Naive thymus-derived CD4-positive, alpha-beta T cell (primary cell): Measurements from ENCODE around the gene DCDC2B. TPM values are rescaled to one million over a fixed set of nuclear protein-coding genes. Genes with fewer than 3 reads are reported as not detected.

ENCODE experiments used
- ATAC-seq: fragments of 150-1000 bp; cut with Tn5 transposase; 2 replicates; pipeline ENCODE4 v1.10.0; 2021; ENCODE audit warnings: mild to moderate bottlenecking, moderate library complexity
- CTCF ChIA-PET: fragments of 350-600 bp; sonication (Branson Sonifier 250); formaldehyde crosslinking; loops from one replicate; lab custom pipeline; 2021; ENCODE audit warnings: antibody characterized with exemption; lab: Charles Lee
- POLR2A ChIA-PET: fragments of 350-600 bp; sonication (Branson Sonifier 250); formaldehyde crosslinking; loops from one replicate; lab custom pipeline; 2021; ENCODE audit warnings: antibody characterized with exemption, inconsistent platforms; lab: Charles Lee
- DNase-seq, 9 donors: peaks; one replicate each; pipeline versions ENCODE4 v3.0.0 to v3.0.0-alpha.2; 2020 to 2022; ENCODE audit warnings: mixed read lengths in 1 of 9
- H3K27ac ChIP-seq: one replicate; pipeline ENCODE4 v1.7.0; 2013; ENCODE audit warnings: mild to moderate bottlenecking, low read depth, low read length, moderate library complexity
- H3K27me3 ChIP-seq, 2 donors: one replicate each; pipeline ENCODE4 v1.7.0; 2013; ENCODE audit warnings: low read length in 2 of 2, mild to moderate bottlenecking in 2 of 2, moderate library complexity in 2 of 2; ENCODE audit not compliant: control insufficient read depth in 2 of 2, insufficient read depth in 2 of 2
- H3K36me3 ChIP-seq, 3 experiments: 1 replicate in 2 of 3; 2 replicates in 1 of 3; pipeline ENCODE4 v1.7.0; 2013; ENCODE audit warnings: low read length in 3 of 3, mild to moderate bottlenecking in 3 of 3, moderate library complexity in 1 of 3; ENCODE audit not compliant: insufficient read depth in 3 of 3, control insufficient read depth in 2 of 3
- H3K4me1 ChIP-seq, 2 donors: one replicate each; pipeline ENCODE4 v1.7.0; 2013; ENCODE audit warnings: low read length in 2 of 2, mild to moderate bottlenecking in 2 of 2, moderate library complexity in 1 of 2; ENCODE audit not compliant: control insufficient read depth in 2 of 2, insufficient read depth in 2 of 2
- H3K4me3 ChIP-seq: 2 replicates; pipeline ENCODE4 v1.7.0; 2013; ENCODE audit warnings: mild to moderate bottlenecking, low read length
- H3K9me3 ChIP-seq, 3 experiments: 1 replicate in 2 of 3; 2 replicates in 1 of 3; pipeline ENCODE4 v1.7.0; 2013; ENCODE audit warnings: low read length in 3 of 3; ENCODE audit not compliant: control insufficient read depth in 2 of 3
- H3K27ac Mint-ChIP-seq, 9 donors: one replicate each; pipeline ENCODE4 v1.8.0; 2020 to 2022; ENCODE audit warnings: mixed read lengths in 9 of 9, mild to moderate bottlenecking in 8 of 9, moderate library complexity in 5 of 9, inconsistent platforms in 2 of 9
- H3K27me3 Mint-ChIP-seq, 5 donors: one replicate each; pipeline ENCODE4 v1.8.0; 2021 to 2022; ENCODE audit warnings: mixed read lengths in 5 of 5, mild to moderate bottlenecking in 1 of 5
- H3K36me3 Mint-ChIP-seq, 5 donors: one replicate each; pipeline ENCODE4 v1.8.0; 2020 to 2022; ENCODE audit warnings: mixed read lengths in 5 of 5, mild to moderate bottlenecking in 3 of 5, inconsistent platforms in 1 of 5
- H3K4me1 Mint-ChIP-seq, 7 donors: one replicate each; pipeline ENCODE4 v1.8.0; 2020 to 2022; ENCODE audit warnings: mixed read lengths in 7 of 7, mild to moderate bottlenecking in 3 of 7, inconsistent platforms in 1 of 7
- H3K4me3 Mint-ChIP-seq, 10 donors: one replicate each; pipeline ENCODE4 v1.8.0; 2020 to 2022; ENCODE audit warnings: mild to moderate bottlenecking in 10 of 10, mixed read lengths in 10 of 10, moderate library complexity in 6 of 10, inconsistent platforms in 2 of 10
- H3K9me3 Mint-ChIP-seq, 11 donors: one replicate each; pipeline ENCODE4 v1.8.0; 2020 to 2022; ENCODE audit warnings: mixed read lengths in 11 of 11, mild to moderate bottlenecking in 4 of 11, inconsistent platforms in 1 of 11, moderate library complexity in 1 of 11
- intact Hi-C, 2 donors: fragments of 100-400 bp; cut with micrococcal nuclease; formaldehyde crosslinking; loops; one replicate each; pipeline ENCODE4 v1.15.1; 2023
- polyA plus RNA-seq, 2 donors: library from polyadenylated mRNA; unstranded; fragments of 300-500 nt; fragmentation: Illumina TruSeq; gene quantifications; one replicate each; pipeline ENCODE4 v1.2.3, GENCODE V29; 2021
- total RNA-seq, 6 experiments: library from RNA in 5 of 6; stranded (reverse) in 5 of 6; gene quantifications; 1 replicate in 5 of 6; 2 replicates in 1 of 6; pipeline ENCODE4 v1.2.3 and lab custom pipeline; 2021 to 2026

DCDC2B gene
- total and polyA plus RNA-seq, 7 experiments from 2014 or later = 0.25 TPM; not detected in 6

DNA sequence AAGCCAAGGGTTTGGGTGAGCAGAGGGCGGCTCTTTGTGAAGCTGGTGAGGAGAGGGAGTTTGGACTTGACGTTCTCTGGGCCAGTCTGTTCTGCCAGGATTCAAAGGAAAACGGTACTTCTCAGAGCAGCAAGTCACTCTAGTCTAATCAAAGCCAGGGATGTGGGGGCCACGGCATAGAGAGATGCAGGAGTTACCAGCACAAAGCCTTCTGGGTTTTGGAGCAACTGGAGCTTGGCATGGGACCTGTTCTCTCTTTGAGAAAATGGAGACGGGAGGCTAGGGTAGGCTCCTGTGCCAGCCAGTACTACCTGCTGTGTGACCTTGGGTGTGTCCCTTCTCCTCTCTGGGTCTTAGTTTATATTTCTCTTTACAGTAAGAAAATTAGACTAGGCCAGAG lies 27.3 kb upstream of the DCDC2B start:
- Mint-ChIP-seq H3K4me3 (peak overlapping the region in 9 of 10 donors; percentile 43 to 92 (median 89)), H3K27ac (peak overlapping the region in 6 of 9 donors; percentile 58 to 92 (median 87)), H3K27me3 (no peaks in the 10 kb centered on the region), H3K9me3 (no peaks in the 10 kb centered on the region), H3K36me3 (peaks cover 7 to 46% (median 17%) of the 10 kb centered on the region in 5 donors), H3K4me1 (peaks cover 31 to 58% (median 52%) of the 10 kb centered on the region in 7 donors)
- DNase-seq (no peak), ATAC-seq (no peak)
- H3K27ac ChIP-seq = peak overlapping the region; percentile 89
- peaks cover 0 to 30% (median 7%) of the 10 kb centered on the region in 3 experiments for H3K36me3 ChIP-seq
- H3K4me3 ChIP-seq = no peak overlapping the region
- H3K27me3 ChIP-seq = no peaks in the 10 kb centered on the region
- POLR2A ChIA-PET = interaction anchor here (0.7 to 5.2 kb wide), 3 partner anchors 10 to 154 kb away, joined by 3 to 49 read pairs (median 5); partner anchors contain the start of genes CCDC28B and MARCKSL1
- CTCF ChIA-PET = no interaction called here
- peaks cover 17 to 21% of the 10 kb centered on the region in 2 donors for H3K4me1 ChIP-seq
- intact Hi-C loops = no loop called here
- no peaks in the 10 kb centered on the region for H3K9me3 ChIP-seq

DNA sequence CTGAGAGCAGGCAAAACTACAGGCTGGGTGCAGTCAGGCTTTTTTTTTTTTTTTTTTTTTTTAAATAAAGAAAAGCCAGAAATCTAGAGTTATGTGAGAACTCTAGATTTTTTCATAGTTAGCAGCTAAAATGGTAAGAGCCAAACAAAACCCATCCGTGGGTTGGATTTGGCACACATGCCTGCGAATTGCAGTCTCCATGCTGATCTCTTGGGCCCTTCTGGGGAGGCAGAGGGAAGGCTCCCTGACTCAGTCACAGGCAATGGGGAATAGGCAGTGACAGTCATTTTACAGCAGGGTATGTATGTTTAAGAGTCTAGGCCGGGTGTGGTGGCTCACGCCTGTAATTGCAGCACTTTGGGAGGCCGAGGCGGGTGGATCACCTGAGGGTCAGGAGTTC lies 26.8 kb upstream of the DCDC2B start:
- intact Hi-C loops = no loop called here
- Mint-ChIP-seq H3K36me3 (peaks cover 8 to 47% (median 19%) of the 10 kb centered on the region in 5 donors), H3K27me3 (no peaks in the 10 kb centered on the region), H3K9me3 (no peaks in the 10 kb centered on the region), H3K27ac (peak overlapping the region in 3 of 9 donors; percentile 31 to 48 (median 43)), H3K4me3 (peak overlapping the region in 8 of 10 donors; percentile 23 to 92 (median 44)), H3K4me1 (peaks cover 33 to 60% (median 54%) of the 10 kb centered on the region in 7 donors)
- ATAC-seq = no peak
- peaks cover 0 to 34% (median 9%) of the 10 kb centered on the region in 3 experiments for H3K36me3 ChIP-seq
- ChIA-PET CTCF (no interaction called here), POLR2A (interaction anchor here (0.7 to 5.2 kb wide), 4 partner anchors 10 to 154 kb away, joined by 3 to 49 read pairs (median 4); partner anchors contain the start of genes CCDC28B and MARCKSL1)
- H3K4me1 ChIP-seq = peaks cover 17 to 21% of the 10 kb centered on the region in 2 donors
- no peaks in the 10 kb centered on the region for H3K27me3 ChIP-seq
- no peaks in the 10 kb centered on the region for H3K9me3 ChIP-seq
- no peak for DNase-seq
- no peak overlapping the region for H3K4me3 ChIP-seq
- no peak overlapping the region for H3K27ac ChIP-seq

DNA sequence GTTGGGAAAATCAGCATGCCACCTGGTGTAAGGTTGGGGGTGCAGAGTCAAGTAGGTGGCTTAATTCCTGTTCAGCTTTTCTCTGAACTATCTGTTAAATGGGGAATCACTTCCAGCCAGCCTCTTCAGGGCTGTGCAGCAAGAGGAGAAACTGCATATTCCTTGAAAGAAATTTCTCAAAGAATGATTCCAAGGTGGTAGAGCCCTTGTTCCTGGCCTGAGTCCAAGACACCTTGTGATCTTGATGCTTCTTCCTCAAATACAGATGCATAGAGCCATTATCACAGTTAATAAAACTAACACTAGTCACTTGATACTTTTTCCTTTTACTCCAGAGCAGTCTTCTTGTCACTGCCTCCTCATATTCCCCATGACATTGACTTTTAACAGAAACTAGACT lies 24.2 kb upstream of the DCDC2B start:
- peaks cover 9 to 56% (median 28%) of the 10 kb centered on the region in 5 donors for H3K36me3 Mint-ChIP-seq
- POLR2A ChIA-PET = interaction anchor here (1.1 kb wide), 1 partner anchor 21 kb away, joined by 3 read pairs; the partner anchor contains the start of gene IQCC

DNA sequence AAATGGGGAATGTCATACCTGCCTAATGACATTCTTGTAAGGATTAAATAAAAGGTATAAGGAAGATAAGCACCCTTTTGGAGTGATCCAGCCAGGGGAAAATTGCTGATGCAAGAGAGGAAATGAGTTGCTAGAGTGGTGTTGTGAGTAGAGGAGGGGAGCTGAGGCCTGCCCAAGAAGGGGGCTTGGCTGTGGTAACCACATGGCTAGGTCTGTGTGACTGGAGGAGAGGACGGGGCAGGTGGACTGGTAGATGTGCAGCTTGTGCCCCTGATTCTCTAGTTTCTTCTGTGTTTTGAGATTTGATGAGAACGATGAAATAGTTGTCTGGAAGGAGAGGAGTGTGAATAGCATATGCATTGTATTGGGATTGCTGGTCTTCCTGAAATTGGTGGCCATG lies 22.8 kb upstream of the DCDC2B start:
- Histone ChIP-seq H3K27me3 (no peaks in the 10 kb centered on the region), H3K4me3 (no peak overlapping the region), H3K36me3 (peaks cover 19 to 72% (median 19%) of the 10 kb centered on the region in 3 experiments), H3K4me1 (peaks cover 7% of the 10 kb centered on the region in 2 donors), H3K27ac (no peak overlapping the region), H3K9me3 (no peaks in the 10 kb centered on the region)
- Mint-ChIP-seq H3K4me3 (peak overlapping the region in 2 of 10 donors; percentile 8 to 62), H3K27ac (peak overlapping the region in 4 of 9 donors; percentile 2 to 77 (median 21)), H3K4me1 (peaks cover 24 to 52% (median 39%) of the 10 kb centered on the region in 7 donors), H3K27me3 (no peaks in the 10 kb centered on the region), H3K9me3 (no peaks in the 10 kb centered on the region), H3K36me3 (peaks cover 13 to 52% (median 34%) of the 10 kb centered on the region in 5 donors)
- ATAC-seq = no peak
- ChIA-PET CTCF (interaction anchor here (0.5 kb wide), 1 partner anchor 98 kb away, joined by 3 read pairs; no protein-coding TSS in a partner anchor), POLR2A (no interaction called here)
- no peak for DNase-seq
- intact Hi-C loops = no loop called here

More for the DNA sequence above, 24.2 kb upstream of the DCDC2B start:
- H3K4me3 Mint-ChIP-seq = peak overlapping the region in 2 of 10 donors; percentile 53 to 61
- H3K27ac Mint-ChIP-seq = peak overlapping the region in 1 of 9 donors; percentile 2
- no peaks in the 10 kb centered on the region for H3K9me3 Mint-ChIP-seq
- Histone ChIP-seq H3K27ac (no peak overlapping the region), H3K4me1 (peaks cover 11 to 14% of the 10 kb centered on the region in 2 donors), H3K4me3 (no peak overlapping the region), H3K36me3 (peaks cover 15 to 59% (median 19%) of the 10 kb centered on the region in 3 experiments), H3K9me3 (no peaks in the 10 kb centered on the region), H3K27me3 (no peaks in the 10 kb centered on the region)
- CTCF ChIA-PET = no interaction called here
- intact Hi-C loops = no loop called here
- ATAC-seq = no peak
- no peaks in the 10 kb centered on the region for H3K27me3 Mint-ChIP-seq
- H3K4me1 Mint-ChIP-seq = peaks cover 33 to 58% (median 51%) of the 10 kb centered on the region in 7 donors
- no peak for DNase-seq

DNA sequence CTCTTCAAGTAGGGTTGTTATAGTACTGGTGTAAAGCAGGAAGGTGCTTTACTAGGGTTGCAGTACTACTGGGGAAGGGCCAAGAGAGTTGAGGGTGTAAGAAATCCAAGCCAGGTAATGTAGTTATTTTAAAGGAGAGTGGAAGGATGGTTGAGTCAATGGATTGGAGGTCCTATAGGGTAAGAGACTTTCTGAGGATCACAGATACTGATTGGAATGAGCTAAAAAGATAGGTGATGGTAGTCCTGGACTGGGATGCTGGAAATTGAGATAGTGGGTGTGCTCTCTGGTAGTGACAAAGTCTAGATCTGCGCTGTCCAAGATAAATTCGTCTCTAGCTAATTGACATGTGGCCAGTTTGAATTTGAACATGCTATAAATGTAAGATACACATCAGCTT lies 22.4 kb upstream of the DCDC2B start:
- Histone ChIP-seq H3K9me3 (no peaks in the 10 kb centered on the region), H3K27ac (no peak overlapping the region), H3K36me3 (peaks cover 21 to 72% (median 22%) of the 10 kb centered on the region in 3 experiments), H3K27me3 (no peaks in the 10 kb centered on the region), H3K4me1 (peaks cover 3% of the 10 kb centered on the region in 2 donors), H3K4me3 (no peak overlapping the region)
- H3K27me3 Mint-ChIP-seq = no peaks in the 10 kb centered on the region
- peak overlapping the region in 2 of 10 donors; percentile 8 to 62 for H3K4me3 Mint-ChIP-seq
- H3K27ac Mint-ChIP-seq = peak overlapping the region in 3 of 9 donors; percentile 2 to 77 (median 5)
- peaks cover 20 to 51% (median 35%) of the 10 kb centered on the region in 7 donors for H3K4me1 Mint-ChIP-seq
- H3K36me3 Mint-ChIP-seq = peaks cover 13 to 50% (median 33%) of the 10 kb centered on the region in 5 donors
- POLR2A ChIA-PET = interaction anchor here (0.6 kb wide), 1 partner anchor 90 kb away, joined by 3 read pairs; no protein-coding TSS in a partner anchor
- ATAC-seq (no peak), DNase-seq (no peak)
- CTCF ChIA-PET = interaction anchor here (0.5 to 0.7 kb wide), 2 partner anchors 97 to 106 kb away, joined by 3 read pairs; no protein-coding TSS in a partner anchor
- H3K9me3 Mint-ChIP-seq = no peaks in the 10 kb centered on the region
- intact Hi-C loops = no loop called here

DNA sequence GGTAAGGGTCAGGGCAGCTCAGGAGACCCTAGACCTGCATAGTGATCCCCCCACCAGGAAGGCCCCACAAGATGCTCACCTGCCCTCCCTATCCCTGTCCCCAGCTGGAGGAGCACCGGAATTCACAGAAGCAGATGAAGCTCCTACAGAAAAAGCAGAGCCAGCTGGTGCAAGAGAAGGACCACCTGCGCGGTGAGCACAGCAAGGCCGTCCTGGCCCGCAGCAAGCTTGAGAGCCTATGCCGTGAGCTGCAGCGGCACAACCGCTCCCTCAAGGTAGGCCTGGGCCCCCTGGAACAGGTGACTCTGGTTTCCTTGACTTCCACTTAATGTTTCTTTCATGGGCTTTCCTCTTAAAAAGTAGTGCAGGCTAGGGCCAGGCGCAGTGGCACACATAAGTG lies 21.0 kb upstream of the DCDC2B start:
- H3K4me1 Mint-ChIP-seq = peaks cover 18 to 44% (median 24%) of the 10 kb centered on the region in 7 donors

More for the DNA sequence above, 21.0 kb upstream of the DCDC2B start:
- H3K36me3 ChIP-seq = peaks cover 28 to 82% (median 29%) of the 10 kb centered on the region in 3 experiments
- Mint-ChIP-seq H3K4me3 (no peak overlapping the region), H3K36me3 (peaks cover 20 to 49% (median 42%) of the 10 kb centered on the region in 5 donors), H3K27me3 (no peaks in the 10 kb centered on the region), H3K27ac (peak overlapping the region in 1 of 9 donors; percentile 25), H3K9me3 (no peaks in the 10 kb centered on the region)
- no peaks in the 10 kb centered on the region for H3K9me3 ChIP-seq
- no peaks in the 10 kb centered on the region for H3K4me1 ChIP-seq
- intact Hi-C loops = no loop called here
- DNase-seq (no peak), ATAC-seq (no peak)
- CTCF ChIA-PET = interaction anchor here (0.7 kb wide), 1 partner anchor 28 kb away, joined by 5 read pairs; no protein-coding TSS in a partner anchor
- H3K27ac ChIP-seq = no peak overlapping the region
- no peak overlapping the region for H3K4me3 ChIP-seq
- no peaks in the 10 kb centered on the region for H3K27me3 ChIP-seq
- POLR2A ChIA-PET = interaction anchor here (0.6 kb wide), 1 partner anchor 128 kb away, joined by 3 read pairs; no protein-coding TSS in a partner anchor
